GM19328 (cell line): ENCODE results near the gene GSAP.
A peak's percentile ranks its signal among the peaks of the same experiment; 100 is the strongest.

Experiments
- ATAC-seq: cut with Tn5 transposase; IDR thresholded peaks from one replicate; pipeline ENCODE4 v1.9.1; 2021; ENCODE audit warnings: mild to moderate bottlenecking, moderate library complexity; ENCODE audit not compliant: unreplicated experiment

Gene GSAP

DNA sequence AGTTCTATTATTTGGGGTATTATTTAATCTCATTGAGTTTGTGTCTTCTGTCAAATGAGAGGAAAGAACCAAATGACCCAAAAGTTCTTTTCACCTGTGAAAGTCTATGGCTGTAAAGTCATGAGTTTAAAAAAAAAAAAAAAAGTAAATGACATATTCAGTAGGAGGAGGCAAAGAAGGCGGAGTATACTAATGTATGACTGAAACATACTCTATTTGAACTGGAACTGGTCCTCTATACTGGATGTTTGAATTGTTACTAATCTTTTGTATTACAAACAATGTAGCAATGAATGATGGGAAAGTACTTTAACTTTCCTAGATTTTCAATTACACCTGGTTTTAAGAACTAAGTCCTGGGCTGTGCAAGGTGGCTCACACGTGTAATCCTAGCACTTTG is 24.9 kb upstream of the GSAP start:
- ATAC-seq = no peak

DNA sequence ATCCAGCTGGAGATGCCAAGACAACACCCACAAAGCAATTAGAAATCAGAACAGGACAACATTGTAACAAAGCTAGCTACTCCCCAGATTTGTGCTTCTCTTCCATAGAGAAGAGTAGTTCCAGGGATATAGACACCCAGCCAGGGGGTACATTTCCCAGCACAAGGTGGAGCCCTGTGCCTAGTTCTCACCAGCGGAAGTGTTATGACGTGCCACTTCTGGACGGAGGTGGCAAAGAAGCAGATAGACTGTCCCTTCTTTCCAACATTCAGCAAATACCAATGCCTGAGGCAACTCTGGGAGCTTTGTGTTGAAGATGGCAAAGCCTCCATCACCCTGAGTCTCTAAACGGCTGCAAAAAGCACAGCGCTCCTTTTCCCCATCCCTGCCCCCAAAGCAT is 23.4 kb upstream of the GSAP start:
- no peak for ATAC-seq

DNA sequence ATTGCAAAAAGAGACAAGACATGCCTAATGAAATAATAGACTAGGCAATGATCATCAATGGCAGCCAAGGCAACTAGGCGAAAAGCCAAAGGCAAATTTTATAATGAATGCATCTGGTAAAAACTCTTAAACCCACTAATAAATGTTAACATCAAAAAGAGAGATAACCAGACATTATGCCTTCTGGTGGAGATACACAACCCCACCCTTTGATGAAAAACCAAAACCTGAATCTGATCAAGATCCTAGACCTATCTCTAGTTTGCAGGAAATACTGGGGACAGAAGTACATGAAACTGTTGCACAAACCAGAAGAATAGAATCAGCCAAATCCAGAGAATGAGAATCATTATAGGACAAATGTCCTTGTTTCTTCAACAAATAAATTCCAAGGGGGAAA is 22.0 kb upstream of the GSAP start:
- no peak for ATAC-seq

DNA sequence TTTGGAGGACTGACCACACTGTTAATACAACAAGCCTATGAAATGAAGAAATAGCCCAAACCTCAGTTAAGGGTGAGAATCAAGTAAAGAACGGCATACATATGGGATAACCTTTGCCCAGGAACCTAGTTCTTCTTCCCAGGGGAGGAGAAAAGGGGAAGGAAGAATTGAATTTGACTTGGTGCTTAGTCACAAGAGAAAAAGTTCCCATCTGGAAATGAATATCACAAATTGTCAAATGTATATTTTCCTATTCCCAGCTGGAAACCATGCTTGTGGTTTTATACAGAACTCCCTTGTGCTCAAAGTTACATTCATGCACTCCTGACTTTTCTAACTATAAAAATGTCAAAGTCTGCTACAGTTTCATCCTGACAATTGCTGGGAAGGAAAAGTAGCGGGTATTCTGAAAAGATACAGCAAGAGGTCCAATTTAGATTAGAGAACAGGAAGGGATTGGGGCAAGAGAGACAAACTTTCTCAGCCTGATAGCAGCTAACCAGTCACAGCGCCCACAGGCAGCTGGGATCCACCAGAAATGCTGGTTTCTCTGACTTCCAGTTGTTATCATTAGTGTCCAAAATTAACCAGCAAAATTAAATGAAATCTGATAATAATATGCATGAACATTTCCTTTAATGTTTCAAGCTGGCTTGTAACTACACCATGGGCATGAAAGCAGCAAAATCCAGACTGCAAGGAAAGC is 18.6 kb upstream of the GSAP start:
- ATAC-seq = no peak

DNA sequence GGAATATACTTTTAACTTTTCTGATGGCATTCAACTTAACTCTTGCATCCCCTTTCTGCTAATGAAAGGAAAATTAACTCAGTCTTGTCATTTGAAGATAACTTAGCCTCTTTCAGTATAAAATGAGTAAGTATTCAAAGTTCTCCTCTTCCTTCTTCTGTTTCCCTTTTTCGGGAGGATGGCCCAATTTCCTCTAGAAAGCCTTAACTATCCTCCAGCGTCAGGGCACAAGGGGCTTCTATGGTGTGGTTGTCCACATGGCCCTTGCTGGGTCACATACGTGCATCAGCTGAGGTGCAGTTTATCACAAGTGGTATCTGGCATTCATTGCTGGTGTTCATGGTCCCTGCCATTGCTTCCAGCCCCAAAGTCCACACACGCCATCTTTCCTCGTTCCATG is 17.8 kb upstream of the GSAP start:
- ATAC-seq = no peak

DNA sequence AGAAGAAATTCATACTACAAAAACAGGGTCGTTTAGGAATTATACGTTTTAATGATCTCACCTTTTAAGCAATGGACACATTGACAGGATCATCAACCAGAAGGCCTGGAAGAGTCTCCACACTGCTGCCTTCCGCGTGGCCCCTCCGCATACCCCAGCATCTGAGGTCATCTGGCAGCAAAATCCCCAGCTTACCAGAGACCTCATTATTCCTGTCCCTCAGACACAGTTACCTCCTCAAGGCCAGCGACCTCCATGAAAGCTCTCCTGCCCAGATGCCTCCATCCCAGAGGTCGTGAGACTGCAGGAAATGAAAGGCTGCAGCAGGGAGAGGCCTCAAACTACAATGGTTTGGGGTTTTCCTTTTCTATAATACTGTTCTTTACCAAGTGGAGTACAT is 14.8 kb upstream of the GSAP start:
- ATAC-seq = no peak

DNA sequence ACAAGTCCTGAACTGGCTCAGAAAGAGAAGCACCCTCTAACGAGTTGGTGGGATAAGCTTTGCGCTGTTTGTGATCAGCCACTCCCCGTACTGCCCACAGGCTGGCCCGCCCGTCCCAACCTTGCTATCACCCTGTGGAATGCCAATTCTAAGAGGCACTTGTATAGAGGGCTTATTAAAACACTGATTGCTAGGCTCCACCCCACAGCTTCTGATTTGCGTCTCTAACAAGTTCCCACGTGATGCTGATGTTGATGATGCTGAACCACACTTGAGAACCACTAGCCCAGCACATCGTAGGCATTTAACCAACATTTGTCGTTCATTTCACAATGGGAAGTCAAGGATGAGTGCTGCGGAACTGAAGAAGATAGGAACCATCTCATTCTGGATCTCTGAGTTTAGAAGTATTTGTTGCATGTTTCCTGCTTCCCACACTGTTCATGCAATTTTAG is 12.7 kb upstream of the GSAP start:
- no peak for ATAC-seq

DNA sequence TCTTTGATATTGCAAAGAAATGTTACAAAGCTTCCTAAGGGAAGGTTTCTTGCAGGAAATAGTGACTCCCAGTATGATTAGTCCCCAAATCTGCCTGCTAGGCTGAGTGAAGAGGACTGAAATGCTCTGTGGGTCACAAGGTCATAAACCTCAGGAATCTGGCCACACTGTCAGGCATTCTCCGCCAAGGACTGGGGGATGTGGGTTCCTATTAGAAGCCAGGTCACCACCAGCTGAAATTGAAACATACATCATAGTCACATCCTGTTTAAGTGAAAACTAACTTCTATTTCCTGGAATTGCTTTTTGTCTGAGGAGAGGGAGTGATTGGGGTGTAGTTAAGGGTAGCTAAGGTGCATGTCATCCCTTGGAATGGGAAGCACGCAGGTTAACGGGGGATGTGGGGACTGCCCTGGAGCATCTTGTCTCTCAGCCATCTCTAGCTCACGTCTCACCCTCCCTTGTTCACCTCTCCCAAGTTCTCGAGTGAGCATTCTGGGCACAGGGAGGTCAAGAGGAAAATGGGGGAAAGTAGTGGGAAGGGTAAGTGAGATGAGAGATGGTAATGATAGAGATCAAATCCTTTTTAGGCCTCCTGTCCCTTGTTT is 12.0 kb upstream of the GSAP start:
- no peak for ATAC-seq

DNA sequence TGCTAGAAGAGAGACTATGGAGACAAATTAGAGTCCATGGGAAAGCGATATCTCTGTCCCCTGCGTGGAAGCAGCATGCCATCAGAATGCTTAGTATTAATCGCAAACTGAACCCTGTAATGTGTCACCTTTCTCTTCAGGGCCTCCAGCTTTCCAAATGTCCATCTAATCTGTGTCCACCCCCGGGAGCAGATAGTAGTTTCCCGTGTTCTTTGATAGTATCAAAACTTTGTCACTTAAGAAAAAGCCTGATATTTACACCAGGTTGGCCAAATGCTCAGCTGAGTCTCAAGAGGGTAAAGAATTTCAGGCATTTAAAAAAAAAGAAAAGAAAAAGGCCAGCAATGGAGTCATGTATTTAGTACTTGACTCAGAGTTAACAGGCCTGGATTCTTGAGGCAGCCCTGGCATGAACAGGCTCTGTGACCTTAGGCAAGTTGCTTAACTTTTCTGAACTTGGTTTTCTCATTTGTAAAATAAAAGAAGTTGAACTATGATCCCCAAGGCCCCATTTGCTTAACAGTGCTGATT is 10.4 kb upstream of the GSAP start:
- no peak for ATAC-seq

DNA sequence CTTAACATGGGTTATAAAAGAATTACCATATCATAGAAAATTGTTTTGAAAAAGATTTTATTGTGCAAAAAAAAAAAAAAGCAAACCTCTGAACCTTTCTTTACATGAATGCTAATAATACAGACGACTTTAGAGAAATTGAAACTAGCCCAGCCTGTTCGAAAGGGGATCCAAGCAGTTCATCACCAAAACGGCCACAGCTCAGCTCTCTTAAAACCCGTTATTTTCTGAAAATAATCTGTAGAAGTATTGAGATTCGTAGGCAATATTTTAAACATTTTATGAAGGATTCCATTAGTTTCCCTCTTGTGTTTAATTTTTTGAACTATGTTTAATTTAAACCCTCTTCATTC is 9.9 kb upstream of the GSAP start:
- ATAC-seq = no peak

DNA sequence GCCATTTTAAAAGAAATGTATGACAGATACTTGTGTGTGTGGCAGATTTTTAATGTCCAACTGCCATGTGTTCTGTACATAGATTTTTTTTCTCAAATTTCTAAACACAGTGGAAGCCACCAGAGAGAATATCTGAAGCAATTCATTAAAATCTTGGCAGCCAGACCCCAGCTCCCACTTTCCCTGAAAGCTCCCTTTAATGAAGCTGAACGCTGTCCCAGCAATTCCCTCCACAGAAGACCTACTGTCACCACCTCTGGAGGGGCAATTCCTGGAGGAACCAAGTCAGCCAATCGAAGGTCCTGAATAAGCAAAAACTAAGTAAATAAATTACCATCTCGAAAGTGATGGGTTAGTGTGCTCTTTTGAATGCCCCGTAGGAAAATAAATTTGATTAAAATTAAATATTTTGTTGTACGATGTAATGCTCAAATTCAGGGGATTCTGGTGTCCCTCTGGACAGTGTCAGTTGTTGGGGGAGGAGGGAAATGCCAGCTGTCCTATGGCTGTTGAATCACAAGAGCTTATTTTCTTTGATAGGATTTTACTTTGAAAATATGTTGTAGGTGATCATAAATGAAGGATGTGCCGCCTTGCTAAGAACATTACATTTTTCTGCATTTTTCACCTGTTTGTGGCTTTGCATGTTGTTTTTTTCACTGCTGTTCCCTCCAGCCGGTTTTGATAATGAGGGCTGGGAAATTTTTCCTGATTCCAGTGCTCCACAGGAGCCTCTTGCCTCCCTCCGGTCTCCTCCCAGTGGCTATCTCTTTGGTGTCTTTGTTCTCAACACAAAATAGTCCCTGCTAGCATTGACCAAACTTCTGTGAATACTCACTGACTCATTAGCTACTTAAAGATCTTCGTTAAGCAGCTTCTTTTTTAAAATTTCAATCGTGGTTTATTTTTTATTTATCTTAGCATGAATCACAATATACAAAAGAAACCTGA is 9.2 kb upstream of the GSAP start:
- ATAC-seq = no peak

DNA sequence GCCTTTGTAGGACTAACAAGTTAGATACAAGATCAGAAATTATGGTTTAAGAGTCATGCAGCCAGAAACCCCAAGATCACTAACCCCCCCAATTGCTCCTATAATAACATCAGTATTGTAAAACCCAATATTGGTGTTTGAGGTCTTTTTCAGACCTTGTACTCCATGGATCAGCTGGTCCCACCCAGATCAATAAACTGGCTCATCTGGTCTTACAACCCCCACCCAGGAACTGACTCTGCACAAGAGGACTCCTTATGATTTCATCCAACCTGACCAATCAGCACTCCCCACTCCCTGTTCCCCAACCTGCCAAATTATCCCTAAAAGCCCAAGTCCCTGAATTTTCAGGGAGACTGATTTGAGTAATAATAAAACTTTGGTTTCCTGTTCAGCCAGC is 6.4 kb upstream of the GSAP start:
- no peak for ATAC-seq

DNA sequence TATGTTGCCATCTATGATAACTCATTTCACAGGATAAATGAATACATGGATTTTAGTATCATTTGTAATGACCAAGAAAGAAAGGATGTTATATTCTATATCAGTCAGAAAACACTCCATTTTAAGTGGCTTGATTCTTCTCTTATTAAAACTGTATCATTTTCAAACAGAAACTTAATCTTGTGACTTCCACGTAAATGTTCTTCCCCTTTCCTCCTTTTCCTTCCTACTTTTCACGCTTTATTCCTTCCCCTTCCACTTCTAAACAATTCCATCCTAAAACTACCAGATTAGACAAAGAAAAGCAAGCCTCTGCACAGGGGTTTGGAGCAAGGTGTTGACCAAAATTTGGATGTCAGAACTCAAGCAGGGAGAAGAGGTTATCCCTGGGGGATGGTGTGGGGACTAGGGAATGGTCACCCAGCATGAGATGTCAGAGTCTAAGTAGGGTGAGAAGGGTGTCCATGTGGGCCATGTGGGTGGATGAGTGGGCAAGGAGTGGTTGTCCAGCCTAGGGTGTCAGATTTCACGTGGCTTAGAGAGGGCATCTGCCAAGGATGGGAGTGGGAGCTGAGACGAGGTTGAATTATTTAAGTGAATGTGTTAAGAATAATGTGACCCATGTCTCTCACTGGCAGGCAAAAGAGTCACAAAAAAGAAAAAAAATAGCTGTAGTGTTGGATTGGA is 5.0 kb upstream of the GSAP start:
- no peak for ATAC-seq

DNA sequence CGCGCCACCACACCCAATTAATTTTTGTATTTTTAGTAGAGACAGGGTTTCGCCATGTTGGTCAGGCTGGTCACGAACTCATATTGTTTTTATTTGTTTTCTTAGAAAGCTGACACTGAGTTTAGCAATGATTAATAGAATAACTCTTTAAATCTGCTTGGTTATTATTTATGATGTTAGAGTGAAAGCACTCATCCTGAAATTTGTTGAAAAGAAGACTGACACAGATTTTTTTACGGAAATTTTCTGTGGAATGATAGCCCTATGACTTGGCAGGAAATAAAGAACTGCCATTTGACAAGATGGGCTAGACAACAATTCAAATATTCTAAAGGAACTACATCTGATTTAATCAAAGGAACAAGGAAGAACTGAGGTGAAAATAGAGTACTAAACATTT is 4.3 kb upstream of the GSAP start:
- ATAC-seq = no peak

DNA sequence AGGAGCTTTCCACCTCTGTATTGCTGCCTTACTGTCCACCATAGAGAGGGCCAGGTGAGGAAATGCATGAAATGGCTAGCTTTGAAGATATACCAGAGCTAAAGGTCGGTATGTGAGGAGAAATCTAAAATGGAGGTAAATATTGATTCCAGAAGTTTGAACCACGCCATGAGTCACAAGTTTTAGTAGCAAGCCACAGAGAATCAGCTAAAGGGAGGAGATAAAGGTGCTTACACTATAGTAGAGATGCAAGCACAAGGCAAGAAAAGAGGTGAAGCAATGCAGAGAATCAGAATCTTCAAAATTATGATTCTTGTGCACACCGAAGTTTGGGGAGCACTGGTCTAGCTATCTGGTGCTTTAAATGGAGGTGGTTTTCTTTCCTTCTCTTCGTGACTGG is 3.0 kb upstream of the GSAP start:
- no peak for ATAC-seq

DNA sequence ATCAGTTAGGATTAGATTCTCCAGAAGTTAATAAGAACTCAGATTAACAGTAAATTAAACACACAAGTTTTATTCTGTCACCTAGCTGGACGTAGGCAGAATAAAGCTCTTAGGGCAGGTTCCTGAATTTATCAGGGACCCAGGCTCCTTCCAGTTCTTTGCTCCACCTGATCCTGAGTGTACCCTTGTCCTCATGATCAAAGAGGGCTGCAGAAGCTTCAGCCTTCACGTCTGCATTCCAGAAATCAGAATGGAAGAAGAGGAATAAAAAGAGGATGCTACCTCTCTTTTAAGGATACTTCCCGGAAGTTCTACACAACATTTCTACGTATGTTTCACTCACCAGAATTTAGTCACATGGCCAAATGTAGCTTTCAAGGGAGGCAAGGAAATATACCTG is 1.7 kb upstream of the GSAP start:
- no peak for ATAC-seq

DNA sequence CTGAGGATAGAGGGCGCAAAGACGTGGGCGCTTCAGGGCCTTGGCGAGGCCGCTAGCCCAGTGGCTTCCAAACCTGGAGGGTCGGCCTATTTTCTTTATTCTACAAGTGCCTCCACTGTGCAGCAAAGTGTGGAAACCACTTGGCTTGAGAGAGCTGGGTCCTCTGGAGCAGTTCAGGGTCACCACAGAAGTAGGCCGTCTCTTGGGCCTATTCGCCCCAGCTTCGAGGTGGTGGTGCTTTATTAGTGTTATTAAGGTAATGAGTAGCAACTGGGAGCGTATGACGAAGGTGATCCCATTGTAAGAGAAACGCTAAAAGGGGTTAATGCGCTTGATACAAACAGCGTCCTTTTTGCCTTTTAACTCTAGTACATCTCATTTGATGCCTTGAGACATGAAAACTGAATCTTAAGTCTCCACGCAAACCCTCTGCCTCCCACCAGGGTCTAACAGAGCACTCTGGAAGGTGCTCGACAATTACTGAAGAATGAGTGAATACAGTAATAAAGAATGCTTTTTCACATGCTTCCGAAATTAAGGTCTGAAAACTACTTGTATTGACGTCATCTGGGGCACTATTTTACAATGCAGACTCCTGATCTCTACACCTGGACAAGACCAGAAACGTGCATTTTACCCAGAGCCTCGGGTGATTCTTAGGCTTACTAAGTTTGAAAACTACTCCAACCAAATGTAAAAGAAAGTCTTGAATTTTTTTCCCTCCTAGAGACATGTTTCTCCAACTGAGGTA is 647 bp upstream of the GSAP start:
- peak; percentile 9 for ATAC-seq

DNA sequence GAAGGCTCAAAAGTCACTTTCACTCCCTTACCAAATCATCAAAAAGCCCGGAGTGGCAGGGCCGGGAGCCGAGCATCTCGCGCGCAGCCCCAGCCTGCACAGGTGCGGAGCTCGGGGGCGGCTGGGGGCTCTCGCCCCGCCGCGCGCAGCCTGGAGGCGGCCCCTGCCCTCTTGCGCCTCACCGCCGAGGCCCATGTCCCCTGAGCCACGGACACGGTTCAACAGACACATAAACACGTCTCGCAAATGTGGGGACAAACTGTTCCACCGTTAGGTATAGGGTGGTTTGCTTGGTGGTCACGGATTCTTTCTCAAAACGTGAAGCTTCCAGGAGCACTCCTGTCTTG is 700 bp downstream of the GSAP start:
- peak; percentile 29 for ATAC-seq

DNA sequence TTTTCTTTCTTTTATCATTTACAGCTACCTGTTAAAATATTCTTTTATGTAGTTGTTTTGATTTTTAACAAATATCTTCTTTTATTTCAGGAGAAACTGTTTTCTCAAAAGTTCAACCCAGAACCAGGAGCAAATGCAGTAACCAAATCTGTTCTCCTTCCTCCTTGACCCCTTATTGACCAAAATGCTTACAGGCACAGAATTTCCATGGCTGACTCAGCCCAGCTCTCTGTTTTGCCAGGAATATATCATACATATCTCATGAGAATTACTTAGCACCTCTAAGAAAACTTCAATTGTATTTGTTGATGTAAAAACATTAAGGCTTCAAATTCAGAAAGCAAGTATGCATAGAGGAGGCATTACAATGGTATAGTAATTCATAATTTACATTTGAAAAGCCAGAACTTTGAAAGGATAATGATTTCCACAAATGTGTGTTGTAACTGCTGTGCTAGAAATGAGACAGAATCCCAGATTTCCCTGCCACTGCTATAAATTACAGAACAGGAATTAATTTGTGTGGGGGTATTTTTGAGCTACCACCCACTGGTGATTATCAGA is 2.2 kb downstream of the GSAP start:
- ATAC-seq = no peak

DNA sequence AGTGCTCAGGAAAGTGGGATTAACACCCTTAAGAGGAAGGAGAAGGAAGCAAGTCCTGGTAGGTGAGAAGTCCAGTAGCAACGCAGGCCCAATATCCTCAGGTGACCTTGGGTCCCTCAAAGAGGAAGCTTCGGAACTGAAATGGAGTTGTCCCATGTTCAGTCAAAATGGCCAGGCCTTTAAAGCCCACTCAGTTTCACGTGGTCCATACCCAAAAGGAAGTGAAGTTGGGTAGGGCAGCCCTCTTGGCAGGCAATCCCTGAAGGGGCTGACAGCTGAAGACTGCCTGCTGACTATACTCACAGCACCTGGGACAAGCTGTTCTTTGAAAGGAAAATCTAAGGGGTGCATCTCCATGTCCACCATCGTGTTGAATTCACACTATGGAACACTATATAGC is 3.0 kb downstream of the GSAP start:
- ATAC-seq = no peak
